HG03432 (cell line): ENCODE measurements around the gene SLX1B.
"Not testable (repeated sequence)": the region's sequence is repeated elsewhere in the genome, so short reads cannot be mapped to it uniquely, and the experiment has no call there.

Experiments
- ATAC-seq: cut with Tn5 transposase; IDR thresholded peaks from one replicate; pipeline ENCODE4 v1.9.1; 2021; ENCODE audit warnings: mild to moderate bottlenecking, moderate library complexity; ENCODE audit not compliant: unreplicated experiment

Gene SLX1B

DNA sequence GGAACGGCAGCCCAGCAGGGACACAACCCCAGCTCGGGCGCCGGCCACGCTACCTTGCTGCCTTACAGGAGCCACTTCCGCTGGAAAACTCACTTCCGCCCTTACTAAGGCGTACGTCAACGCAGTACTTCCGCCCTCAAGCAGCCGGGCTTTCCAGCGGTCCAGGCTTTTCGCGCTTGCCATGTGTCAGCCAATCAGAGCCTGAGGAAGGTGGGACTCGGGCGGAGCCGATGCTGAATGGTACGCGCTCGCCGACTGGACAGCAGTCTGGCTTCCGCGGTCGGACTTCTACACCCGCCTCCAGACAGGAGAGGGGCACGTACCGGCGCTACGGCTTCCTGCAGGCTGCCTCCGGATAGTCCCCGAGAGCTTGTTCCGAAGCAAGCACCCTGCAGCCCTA lies at the start of gene SLX1B, which contains the start of gene BOLA2:
Gene SLX1B (plus strand): TSS at position 265 of the 400 bp plus-strand sequence.
Gene BOLA2 (minus strand): TSS at position 83 of the 400 bp plus-strand sequence. CDS start 98 bp downstream, outside the sequence.
- peak; percentile 87 for ATAC-seq

DNA sequence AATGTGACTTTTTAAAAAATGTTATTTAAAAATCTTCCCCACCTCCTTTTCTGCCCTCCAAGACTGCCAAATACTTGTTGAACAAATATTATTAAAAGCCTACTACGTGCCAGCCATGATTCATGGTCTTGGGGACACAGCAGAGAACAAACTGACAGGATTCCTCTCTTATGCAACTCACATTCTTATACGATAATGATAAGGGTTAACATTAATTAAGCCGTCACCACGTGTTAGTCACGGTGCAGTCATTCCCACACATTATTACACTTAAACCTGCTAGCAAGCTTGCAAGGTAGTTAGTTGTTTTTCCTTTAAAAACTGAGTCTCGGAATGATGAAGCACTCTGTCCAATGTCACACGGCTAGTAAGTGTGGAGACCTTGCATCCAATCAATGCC lies 49.1 kb upstream of the SLX1B start:
- not testable (repeated sequence) for ATAC-seq

DNA sequence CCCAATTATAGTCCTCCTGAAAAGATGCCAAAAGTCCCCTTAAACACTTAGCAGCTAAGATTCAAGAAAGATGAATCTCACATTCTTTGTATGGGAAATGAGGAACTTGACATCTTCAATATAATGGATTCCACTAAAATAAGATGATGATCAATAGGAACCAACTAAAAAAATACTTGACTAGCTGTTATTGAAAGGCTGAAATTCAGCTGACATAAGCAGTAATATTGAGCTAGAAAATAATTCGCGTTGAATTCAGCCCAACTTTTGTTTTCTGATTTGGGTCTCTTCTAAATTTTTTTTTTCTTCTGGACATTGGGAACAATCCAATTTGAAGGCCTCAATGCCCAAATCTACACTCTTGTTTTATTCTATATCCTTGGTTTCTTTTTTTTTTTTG lies 30.7 kb upstream of the SLX1B start:
- not testable (repeated sequence) for ATAC-seq

DNA sequence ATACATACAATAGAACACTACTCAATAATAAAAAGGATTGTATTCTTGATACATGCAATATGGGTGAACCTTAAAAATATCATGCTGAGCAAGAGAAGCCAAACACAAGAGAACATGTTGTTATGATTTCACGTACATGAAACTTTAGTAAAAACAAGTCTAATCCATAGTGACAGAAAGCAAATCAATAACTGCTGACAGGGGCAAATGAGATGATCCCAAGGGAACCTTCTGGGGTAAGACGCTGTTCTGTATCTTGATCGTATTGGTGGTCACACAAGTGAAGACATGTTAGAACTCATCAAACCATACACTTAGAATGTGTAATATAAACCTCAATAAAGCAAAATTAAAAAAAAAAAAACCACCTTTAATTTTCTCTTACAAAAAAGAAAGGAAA lies 28.9 kb upstream of the SLX1B start:
- ATAC-seq: not testable (repeated sequence)

DNA sequence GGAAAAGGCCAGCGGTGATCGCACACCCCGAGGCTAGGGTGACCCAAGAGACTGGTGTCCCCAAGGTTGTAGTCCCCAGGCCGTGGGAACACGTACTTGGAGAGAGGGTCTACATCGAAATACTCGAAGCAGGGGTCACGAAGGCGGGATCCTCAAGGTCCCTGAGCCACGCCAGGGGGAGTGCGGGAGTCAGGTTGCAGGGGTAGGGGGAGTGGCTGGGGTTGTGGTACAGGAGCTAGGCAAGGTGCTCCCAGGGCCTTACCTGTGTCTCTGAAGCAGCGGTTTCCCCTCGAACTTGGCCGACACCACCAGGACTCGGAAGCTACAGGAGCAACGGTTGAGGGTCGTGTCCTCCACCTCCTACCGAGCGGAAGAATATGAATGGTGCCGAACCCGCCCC lies 579 bp upstream of the SLX1B start:
- peak; percentile 15 for ATAC-seq

DNA sequence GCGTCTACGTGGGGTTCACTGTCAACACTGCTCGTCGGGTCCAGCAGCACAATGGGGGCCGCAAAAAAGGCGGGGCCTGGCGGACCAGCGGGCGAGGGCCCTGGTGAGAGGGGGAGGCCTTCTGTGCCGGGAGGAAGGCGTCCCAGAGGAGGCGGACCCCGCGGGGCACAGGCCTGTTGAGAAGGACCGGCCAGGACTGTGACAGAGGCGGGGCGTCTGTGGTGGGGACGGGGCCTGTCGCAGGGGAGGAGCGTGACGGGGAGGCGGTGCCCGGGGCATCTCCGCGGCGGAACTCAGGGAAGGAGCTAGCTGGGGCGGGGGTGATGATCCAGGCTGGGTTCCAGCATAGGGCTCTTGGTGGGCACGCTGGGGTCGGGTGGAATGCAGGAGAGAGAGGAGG lies 495 bp downstream of the SLX1B start:
- peak; percentile 75 for ATAC-seq

DNA sequence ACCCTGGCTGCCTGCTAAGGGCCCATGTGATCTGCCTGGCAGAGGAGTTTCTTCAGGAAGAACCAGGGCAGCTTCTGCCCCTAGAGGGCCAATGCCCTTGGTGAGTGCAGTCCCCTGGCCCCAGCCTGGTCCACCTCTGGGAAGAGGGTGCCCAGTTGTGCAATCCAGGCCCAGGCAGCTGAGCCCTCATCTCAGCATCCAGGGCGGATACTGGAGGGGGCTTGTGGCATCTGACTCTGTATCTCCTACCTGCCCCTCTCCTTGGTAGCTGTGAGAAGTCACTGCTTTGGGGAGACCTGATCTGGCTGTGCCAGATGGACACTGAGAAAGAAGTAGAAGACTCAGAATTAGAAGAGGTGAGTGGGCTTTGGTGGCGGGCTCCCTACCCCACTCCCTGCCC lies 3.3 kb downstream of the SLX1B start:
- ATAC-seq: not testable (repeated sequence)

DNA sequence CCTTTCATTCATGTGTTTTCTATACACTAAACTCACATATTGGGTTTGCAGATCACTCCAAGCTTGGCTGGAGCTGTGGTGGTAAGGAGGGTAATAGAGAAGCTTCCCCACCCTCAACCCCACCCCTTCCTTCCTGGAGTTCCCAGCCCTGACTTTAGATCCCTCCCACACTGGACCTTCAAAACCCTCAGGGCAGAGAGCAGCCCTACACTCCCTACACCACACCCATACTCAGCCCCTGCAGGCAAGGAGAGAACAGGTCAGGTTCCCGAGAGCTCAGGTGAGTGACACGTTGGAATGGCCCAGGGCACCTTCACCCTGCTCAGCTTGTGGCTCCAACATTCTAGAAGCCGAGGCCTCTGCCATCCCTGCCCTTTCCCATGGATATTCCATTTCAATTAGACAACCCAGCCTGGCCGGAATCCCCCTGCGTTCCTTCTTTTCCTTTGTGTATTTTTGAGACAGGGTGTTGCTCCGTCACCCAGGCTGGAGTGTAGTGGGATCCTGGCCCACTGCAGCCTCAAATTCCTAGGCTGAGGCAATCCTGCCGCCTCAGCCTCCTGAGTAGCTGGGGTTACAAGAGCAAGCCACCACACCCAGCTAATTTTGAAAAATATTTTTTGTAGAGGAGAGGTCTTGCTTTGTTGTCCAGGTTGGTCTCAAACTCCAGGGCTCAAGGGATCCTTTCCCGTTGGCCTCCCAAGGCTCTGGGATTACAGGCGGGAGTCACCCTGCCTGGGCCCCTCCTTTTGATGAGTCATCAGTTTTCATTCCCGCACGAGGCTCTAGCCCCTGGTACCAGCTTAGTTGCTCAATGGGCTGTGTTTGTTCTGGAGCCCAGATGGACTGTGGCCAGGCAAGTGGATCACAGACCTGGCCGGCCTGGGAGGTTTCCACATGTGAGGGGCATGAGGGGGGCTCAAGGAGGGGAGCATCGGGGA lies 5.6 kb downstream of the SLX1B start, which contains the start of gene SULT1A4:
Gene SULT1A4 (plus strand): TSS at position 208 of the 941 bp plus-strand sequence. CDS start 1,473 bp downstream, outside the sequence.
- not testable (repeated sequence) for ATAC-seq

DNA sequence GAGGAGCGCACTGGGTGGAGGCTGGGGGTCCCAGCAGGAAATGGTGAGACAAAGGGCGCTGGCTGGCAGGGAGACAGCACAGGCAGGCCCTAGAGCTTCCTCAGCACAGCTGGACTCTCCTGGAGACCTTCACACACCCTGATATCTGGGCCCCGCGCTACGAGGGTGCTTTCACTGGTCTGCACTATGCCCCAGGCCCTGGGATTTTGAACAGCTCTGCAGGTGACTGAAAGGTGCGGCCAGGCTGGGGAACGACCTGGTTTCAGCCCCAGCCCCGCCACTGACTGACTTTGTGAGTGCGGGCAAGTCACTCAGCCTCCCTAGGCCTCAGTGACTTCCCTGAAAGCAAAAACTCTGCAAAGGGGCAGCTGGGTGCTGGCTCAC lies 6.3 kb downstream of the SLX1B start:
- ATAC-seq: not testable (repeated sequence)

DNA sequence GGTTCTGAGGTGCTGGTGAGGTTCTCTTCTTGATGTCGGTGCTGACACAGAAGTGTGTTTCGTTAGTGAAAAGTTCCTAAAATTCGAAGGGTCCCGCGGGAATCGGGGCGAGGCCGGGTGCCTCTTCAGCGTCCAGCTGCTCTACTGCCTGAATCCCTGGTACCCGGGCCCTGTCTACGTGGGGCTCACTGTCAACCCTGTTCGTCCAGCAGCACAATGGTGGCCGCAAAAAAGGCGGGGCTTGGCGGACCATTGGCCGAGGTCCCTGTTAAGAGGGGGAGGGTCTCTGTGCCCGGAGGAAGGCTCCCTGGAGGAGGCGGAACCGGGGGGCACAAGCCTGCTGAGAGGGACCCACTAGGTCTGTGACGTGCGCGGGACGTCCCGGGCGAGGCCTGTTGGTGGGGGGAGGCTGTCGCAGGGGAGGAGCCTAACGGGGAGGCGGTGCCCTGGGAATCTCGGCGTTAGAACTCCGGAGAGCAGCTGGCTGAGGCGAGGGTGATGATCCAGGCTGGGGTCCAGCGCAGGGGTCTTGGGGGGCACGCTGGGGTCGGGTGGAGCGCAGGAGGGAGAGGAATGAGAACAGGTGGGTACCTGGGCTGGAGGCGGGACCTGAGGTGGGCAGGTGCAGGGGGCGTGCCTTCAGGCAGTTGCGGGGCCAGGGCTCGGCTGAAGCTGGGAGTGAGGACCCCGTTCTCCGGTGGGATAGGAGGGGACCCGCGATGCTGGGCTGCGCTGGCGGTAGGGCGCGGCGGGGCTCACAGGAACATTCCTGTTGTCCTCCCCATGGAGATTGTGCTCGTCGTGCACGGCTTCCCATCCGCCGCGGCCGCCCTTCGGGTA lies 11.9 kb downstream of the SLX1B start:
- ATAC-seq: not testable (repeated sequence)

DNA sequence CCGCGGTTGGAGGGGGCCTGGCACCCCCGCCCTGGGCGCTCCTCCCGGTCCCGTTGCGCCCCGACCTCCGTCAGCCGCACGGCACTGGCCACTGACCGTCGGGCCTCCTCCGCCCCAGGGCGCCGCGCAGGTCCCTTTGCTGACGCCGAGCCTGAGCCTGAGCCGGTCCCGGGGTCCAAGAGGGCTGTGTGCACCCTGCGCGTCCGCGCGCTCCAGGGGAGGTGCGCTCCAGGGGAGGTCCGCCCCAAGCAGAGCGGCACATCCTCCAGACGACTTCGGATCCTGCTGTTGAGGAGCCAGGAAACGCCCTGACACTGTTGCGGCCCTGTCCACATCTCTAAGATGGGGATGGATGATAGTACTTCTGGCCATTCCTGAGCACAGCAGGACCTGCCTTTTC lies 12.6 kb downstream of the SLX1B start:
- not testable (repeated sequence) for ATAC-seq

DNA sequence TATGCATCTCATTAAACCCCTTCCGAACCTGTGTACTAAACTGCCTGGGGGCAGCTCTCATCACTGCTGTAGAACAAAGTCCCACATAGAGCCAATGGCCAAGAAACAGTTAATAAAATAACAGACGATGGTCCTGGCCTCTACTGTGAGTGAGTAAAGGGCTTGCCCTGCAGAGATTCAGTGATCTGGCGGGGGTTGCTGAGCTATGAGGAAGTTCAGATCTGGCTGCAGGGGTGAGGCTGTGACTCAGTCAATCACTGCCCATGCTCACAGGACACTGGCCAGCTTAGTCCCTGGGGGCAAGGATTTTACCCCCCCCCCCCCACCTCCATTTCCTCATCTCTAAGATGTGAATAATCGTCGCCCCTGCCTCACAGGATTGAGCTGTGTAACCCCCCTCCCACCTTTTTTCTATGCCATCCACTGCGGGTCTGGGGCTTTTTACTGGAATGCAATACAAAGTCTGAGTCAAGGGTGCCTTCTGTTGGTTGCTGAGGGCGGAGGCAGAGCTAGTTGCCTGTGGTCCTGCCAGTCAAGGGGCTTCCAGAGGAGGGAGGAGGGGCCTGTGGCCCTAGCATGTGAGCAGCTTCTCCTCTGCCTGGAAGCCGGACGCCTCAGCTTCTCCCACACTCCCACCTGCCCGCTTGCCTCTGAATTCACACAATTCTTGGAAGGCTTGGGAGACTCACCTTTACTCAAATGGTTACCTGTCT lies 13.5 kb downstream of the SLX1B start:
- not testable (repeated sequence) for ATAC-seq

DNA sequence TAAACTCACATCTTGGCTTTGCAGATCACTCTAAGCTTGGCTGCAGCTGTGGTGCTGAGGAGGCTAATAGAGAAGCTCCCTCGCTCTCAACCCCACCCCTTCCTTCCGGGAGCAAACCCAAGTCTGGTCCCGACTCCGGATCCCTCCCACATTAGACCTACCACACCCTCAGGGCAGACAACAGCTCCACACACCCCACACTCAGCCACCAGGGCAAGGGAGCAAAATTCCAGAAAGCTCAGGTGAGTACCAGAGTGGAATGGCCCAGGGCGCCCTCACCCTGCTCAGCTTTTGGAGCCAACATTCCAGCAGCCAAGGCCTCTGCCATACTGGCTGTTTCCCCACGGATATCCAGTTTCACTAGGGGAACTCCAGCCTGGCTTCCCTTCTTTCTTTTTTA lies 15.3 kb downstream of the SLX1B start:
- not testable (repeated sequence) for ATAC-seq

DNA sequence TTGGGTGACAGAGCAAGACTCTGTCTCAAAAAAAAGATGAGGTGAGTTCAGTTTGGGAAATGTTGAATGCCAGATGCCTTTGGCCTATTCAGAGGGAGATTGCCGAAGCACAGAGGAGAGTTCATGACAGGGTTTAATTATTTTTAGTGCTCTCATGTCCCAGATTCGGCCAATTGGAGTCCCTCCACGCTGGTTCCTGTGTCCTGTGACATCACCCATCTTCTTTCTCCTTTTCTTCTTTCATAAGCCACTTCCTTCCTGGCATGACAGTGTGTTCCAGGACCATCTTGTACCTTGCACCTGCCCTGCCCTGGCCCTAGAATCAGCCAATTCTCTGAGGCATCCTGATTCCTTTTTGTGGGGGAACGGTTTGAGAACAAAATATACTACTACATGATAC lies 17.7 kb downstream of the SLX1B start:
- ATAC-seq: not testable (repeated sequence)

DNA sequence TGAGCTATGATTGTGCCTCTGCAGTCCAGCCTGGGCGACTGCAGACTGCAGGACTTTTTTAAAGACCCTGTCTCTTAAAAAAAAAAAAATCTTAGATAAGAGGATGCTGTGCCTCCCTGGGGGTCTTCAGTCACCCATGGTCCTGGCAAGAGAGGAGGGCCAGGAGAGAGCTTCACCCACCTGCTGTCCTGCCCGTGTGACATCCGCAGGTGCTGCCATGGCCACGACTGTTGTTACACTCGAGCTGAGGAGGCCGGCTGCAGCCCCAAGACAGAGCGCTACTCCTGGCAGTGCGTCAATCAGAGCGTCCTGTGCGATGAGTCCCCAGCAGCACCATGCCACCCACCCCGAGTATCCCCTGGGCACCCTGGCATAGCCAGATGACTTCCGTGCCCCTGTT lies 27.9 kb downstream of the SLX1B start:
- ATAC-seq: not testable (repeated sequence)

DNA sequence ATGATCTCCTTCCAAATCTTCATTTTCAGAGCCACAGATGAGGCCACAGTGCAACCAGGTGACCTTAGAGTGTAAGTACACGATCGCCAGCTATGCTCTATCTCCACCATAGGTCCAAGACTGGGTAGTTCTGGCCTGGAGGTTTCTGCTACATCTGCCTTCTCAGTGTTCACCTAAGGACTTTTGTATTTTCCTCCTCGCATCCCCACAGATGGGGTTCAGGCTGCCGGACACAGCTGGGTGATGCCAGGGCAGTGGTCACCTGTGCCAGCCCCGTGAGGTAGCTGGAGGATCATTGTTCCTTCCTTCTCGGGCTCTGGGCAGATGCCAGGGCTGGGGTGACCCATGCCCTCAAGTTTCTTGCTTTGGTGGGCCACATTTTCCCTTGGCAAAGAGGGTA lies 52.0 kb downstream of the SLX1B start, which contains the start of gene NPIPB12:
Gene NPIPB12 (minus strand): TSS at position 101 of the 400 bp plus-strand sequence.
- ATAC-seq: not testable (repeated sequence)
